HepG2 (cell line): ENCODE results near the gene AVPR2. TPM values are rescaled to one million over a fixed set of nuclear protein-coding genes. Genes with fewer than 3 reads are reported as not detected.

ENCODE experiments used
- ATAC-seq: fragments of 200-7000 bp; cut with Tn5 transposase; 3 replicates; pipeline ENCODE4 v1.9.1; 2020; ENCODE audit warnings: mild to moderate bottlenecking, moderate library complexity
- BruUV-seq: library from RNA; stranded (reverse); fragments of 400-500 nt; replicated peaks from 2 replicates; lab custom pipeline; 2021; lab: Mats Ljungman, UMichigan
- CTCF ChIA-PET: fragments of 300-600 bp; formaldehyde crosslinking; extraction: SDS; loops from one replicate; lab custom pipeline; 2021; ENCODE audit warnings: low total read pairs, inconsistent platforms, low intra/inter-chr PET ratio; lab: Yijun Ruan, JAX
- POLR2A ChIA-PET: fragments of 350-600 bp; sonication (Branson Sonifier 250); formaldehyde crosslinking; loops from one replicate; lab custom pipeline; 2020; ENCODE audit warnings: antibody characterized with exemption, inconsistent platforms; lab: Yijun Ruan, JAX
- DNase-seq: peaks from one replicate; pipeline ENCODE4 v3.0.0-alpha.2; 2015; ENCODE audit warnings: low spot score
- FAIRE-seq: peaks from 3 replicates; lab custom pipeline; 2011; peaks lifted over from hg19 to GRCh38; lab: Jason Lieb, UNC
- H2AFZ ChIP-seq: one replicate; pipeline ENCODE4 v1.6.1; 2011; ENCODE audit warnings: low read length, inconsistent platforms
- H3K27ac ChIP-seq: fragments of 300-600 bp; 3 replicates; pipeline ENCODE4 v1.8.0; 2011; ENCODE audit warnings: mixed run types, mild to moderate bottlenecking, mixed read lengths, low read length, inconsistent platforms; ENCODE audit not compliant: insufficient read depth; ENCODE audit errors: extremely low read length
- H3K27me3 ChIP-seq, 2 experiments: fragments of 200-600 bp in 1 of 2; 2 replicates in 1 of 2; 3 replicates in 1 of 2; pipeline versions ENCODE4 v1.6.0 to v1.8.0; 2011; ENCODE audit warnings: low read length in 2 of 2, mild to moderate bottlenecking in 2 of 2, moderate library complexity in 2 of 2, inconsistent platforms in 1 of 2; ENCODE audit not compliant: insufficient read depth in 2 of 2, control insufficient read depth in 1 of 2
- H3K36me3 ChIP-seq, 2 experiments: fragments of 200-600 bp in 1 of 2; replicated peaks in 1 of 2; 2 replicates in 1 of 2; 3 replicates in 1 of 2; pipeline versions ENCODE4 v1.5.1 to v1.8.0; 2011; ENCODE audit warnings: low read length in 2 of 2, inconsistent platforms in 1 of 2; ENCODE audit not compliant: insufficient read depth in 2 of 2, control insufficient read depth in 1 of 2
- H3K4me1 ChIP-seq: 2 replicates; pipeline ENCODE4 v1.5.1; 2012; ENCODE audit warnings: low read length, inconsistent platforms; ENCODE audit not compliant: insufficient read depth
- H3K4me2 ChIP-seq: 2 replicates; pipeline ENCODE4 v1.6.0; 2011; ENCODE audit warnings: low read depth, low read length, inconsistent platforms
- H3K4me3 ChIP-seq, 3 experiments: fragments of 200-600 bp in 1 of 3; sonication (generic), shearing (Covaris generic) in 1 of 3; replicated peaks in 1 of 3; 2 replicates each; pipeline ENCODE4 v1.5.1; 2011 to 2016; ENCODE audit warnings: low read length in 3 of 3, inconsistent platforms in 2 of 3, low read depth in 2 of 3, mild to moderate bottlenecking in 2 of 3, control low read depth in 1 of 3, mixed read lengths in 1 of 3; ENCODE audit not compliant: insufficient read depth in 1 of 3
- H3K79me2 ChIP-seq: one replicate; pipeline ENCODE4 v1.6.1; 2011; ENCODE audit warnings: low read length, inconsistent platforms; ENCODE audit not compliant: insufficient read depth
- H3K9ac ChIP-seq: 2 replicates; pipeline ENCODE4 v1.6.0; 2011; ENCODE audit warnings: mild to moderate bottlenecking, low read depth, low read length, inconsistent platforms; ENCODE audit not compliant: insufficient read depth
- H3K9me3 ChIP-seq: 2 replicates; pipeline ENCODE4 v1.5.1; 2012; ENCODE audit warnings: mild to moderate bottlenecking, low read length
- H4K20me1 ChIP-seq: 2 replicates; pipeline ENCODE4 v1.6.0; 2011; ENCODE audit warnings: inconsistent platforms, mild to moderate bottlenecking, low read length, moderate library complexity; ENCODE audit not compliant: insufficient read depth
- ARID2 ChIP-seq: sonication (generic); formaldehyde crosslinking; IDR thresholded peaks from 2 replicates; pipeline ENCODE4 v1.8.1; 2022; ENCODE audit warnings: mild to moderate bottlenecking, missing genetic modification reagents, borderline replicate concordance
- MAFF ChIP-seq: IDR thresholded peaks from 2 replicates; pipeline ENCODE4 v1.6.1; 2011; ENCODE audit warnings: low read depth, low read length, improper control_type of control experiment
- RARG ChIP-seq: sonication (generic); formaldehyde crosslinking; IDR thresholded peaks from 2 replicates; pipeline ENCODE4 v1.4.0; 2020; ENCODE audit warnings: low read depth, mild to moderate bottlenecking, missing genetic modification reagents
- SIN3A ChIP-seq: IDR thresholded peaks from 2 replicates; pipeline ENCODE4 v1.6.1; 2011; ENCODE audit warnings: low read depth, mild to moderate bottlenecking, control low read depth, low read length, borderline replicate concordance
- SYNCRIP ChIP-seq: fragments of 200-400 bp; formaldehyde crosslinking; IDR thresholded peaks from 2 replicates; pipeline ENCODE4 v1.6.1; 2018; ENCODE audit warnings: mild to moderate bottlenecking, low read depth, low read length; ENCODE audit not compliant: insufficient read depth
- ZNF225 ChIP-seq: sonication (generic); formaldehyde crosslinking; IDR thresholded peaks from 2 replicates; pipeline ENCODE4 v1.4.0; 2020; ENCODE audit warnings: mild to moderate bottlenecking, missing genetic modification reagents
- ZNF263 ChIP-seq: sonication (generic); formaldehyde crosslinking; IDR thresholded peaks from 2 replicates; pipeline ENCODE4 v1.4.0; 2020; ENCODE audit warnings: missing genetic modification reagents
- ZNF777 ChIP-seq: sonication (generic); formaldehyde crosslinking; IDR thresholded peaks from 2 replicates; pipeline ENCODE4 v1.4.0; 2020; ENCODE audit warnings: missing genetic modification reagents
- WGBS: methylation state at CpG from one replicate; pipeline ENCODE4 v1.1.6; 2017; ENCODE audit warnings: low lambda C conversion rate; 5-methylcytosine and 5-hydroxymethylcytosine counted together
- in situ Hi-C: cut with HindIII; loops from 2 replicates; pipeline ENCODE4 v1.10.0; 2017; ENCODE audit warnings: low pct_unique_long_range_greater_than_20kb; ENCODE audit not compliant: extremely low pct_ligation_motif_present
- intact Hi-C: fragments of 100-400 bp; cut with micrococcal nuclease; formaldehyde crosslinking; loops from one replicate; pipeline ENCODE4 v1.10.0; 2022; ENCODE audit not compliant: unreplicated experiment
- polyA plus RNA-seq, 8 experiments: library from polyadenylated mRNA; depleted of rRNA in 3 of 8; stranded (reverse) in 7 of 8; unstranded in 1 of 8; fragments of >200 nt; fragmentation: Illumina TruSeq in 4 of 8; extraction: Trizol in 4 of 8; gene quantifications; 2 replicates each; pipeline versions ENCODE4 v1.2.1 to v1.2.3, GENCODE V29; 2011 to 2016; ENCODE audit warnings: low read depth in 4 of 8, missing spikeins in 1 of 8, mixed read lengths in 1 of 8; ENCODE audit not compliant: insufficient read depth in 1 of 8
- total RNA-seq, 5 experiments: library from RNA; depleted of rRNA; stranded (reverse); fragments of >200 nt; fragmentation: Illumina TruSeq; extraction: Trizol; gene quantifications; 2 replicates each; pipeline ENCODE4 v1.2.3, GENCODE V29; 2016; ENCODE audit warnings: low read depth in 1 of 5
- TF ChIP-seq, protein P1 (sequence below): sonication (generic); formaldehyde crosslinking; IDR thresholded peaks from 2 replicates; pipeline ENCODE4 v1.8.1; 2023; ENCODE audit warnings: mild to moderate bottlenecking, missing genetic modification reagents, borderline replicate concordance
- TF ChIP-seq, protein P2 (sequence below): sonication (generic); formaldehyde crosslinking; IDR thresholded peaks from 2 replicates; pipeline ENCODE4 v1.4.0; 2020; ENCODE audit warnings: low read depth, mild to moderate bottlenecking, missing genetic modification reagents
- TF ChIP-seq, protein P3 (sequence below): sonication (generic); formaldehyde crosslinking; IDR thresholded peaks from 2 replicates; pipeline ENCODE4 v1.4.0; 2020; ENCODE audit warnings: missing genetic modification reagents, mild to moderate bottlenecking, borderline replicate concordance
- TF ChIP-seq, protein P4 (sequence below): sonication (generic); formaldehyde crosslinking; IDR thresholded peaks from 2 replicates; pipeline ENCODE4 v1.5.1; 2020; ENCODE audit warnings: missing genetic modification reagents, mild to moderate bottlenecking, borderline replicate concordance

Gene AVPR2
- total and polyA plus RNA-seq, 2 of the 13 experiments (the other 11 are each of a cell fraction or from before 2014, with no cell fraction given), result not detected

DNA sequence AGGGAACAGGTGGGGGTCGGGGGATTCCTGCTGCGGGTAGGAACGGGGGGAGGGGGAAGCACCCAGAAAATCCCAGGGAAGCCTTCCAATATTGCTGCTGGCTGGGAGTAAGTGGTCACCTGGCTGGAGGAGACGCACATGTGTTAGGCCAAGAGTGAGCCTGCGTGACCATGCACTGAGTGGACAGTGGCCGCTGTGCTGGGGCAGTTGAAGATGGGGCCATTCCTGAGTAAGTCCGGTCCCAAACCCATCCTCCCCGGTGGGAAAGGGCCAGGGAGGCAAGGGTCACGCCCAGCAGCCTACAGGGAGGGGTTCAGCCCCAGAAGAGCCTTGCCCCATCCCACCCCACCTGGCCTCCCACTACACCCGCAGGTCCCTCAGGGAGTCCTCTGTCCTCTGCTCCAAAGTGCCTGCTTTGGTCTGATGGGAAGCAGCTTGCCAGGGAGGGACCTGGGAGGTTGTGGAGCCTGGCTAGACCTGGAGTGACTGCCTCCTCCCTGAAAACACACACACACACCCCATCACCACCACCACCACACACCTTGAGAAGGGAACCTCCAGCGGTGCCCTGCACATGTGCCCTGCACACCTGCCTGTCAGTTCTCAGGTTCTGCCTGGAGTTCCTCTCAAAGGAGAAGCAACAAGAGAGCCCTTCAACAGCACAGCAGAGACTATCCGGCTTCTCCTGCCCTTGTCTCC, 24.6 kb upstream of the AVPR2 start:
- Histone ChIP-seq H2AFZ (no peak overlapping the region), H3K36me3 (no peaks in the 10 kb centered on the region), H3K9me3 (no peaks in the 10 kb centered on the region), H3K4me1 (peaks cover 51% of the 10 kb centered on the region), H3K27ac (no peak overlapping the region), H3K79me2 (no peaks in the 10 kb centered on the region), H3K9ac (no peak overlapping the region), H3K4me3 (no peak overlapping the region), H4K20me1 (no peaks in the 10 kb centered on the region), H3K4me2 (no peak overlapping the region), H3K27me3 (peaks cover 0 to 3% of the 10 kb centered on the region in 2 experiments; a peak in 1 of 5 replicates)
- no TSS peak for BruUV-seq
- POLR2A ChIA-PET, result no interaction called here
- in situ Hi-C loops (no loop called here), intact Hi-C loops (no loop called here)
- TF ChIP-seq, protein P1, sequence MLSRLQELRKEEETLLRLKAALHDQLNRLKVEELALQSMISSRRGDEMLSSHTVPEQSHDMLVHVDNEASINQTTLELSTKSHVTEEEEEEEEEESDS, result no peak
- TF ChIP-seq SIN3A (no peak), ZNF263 (CRISPR knock-in tag) (no peak)
- FAIRE-seq (no peak), DNase-seq (no peak), ATAC-seq (no peak)
- CTCF ChIA-PET, result no interaction called here
- no CpG with 5 or more reads among the region's 12 CpGs for WGBS

DNA sequence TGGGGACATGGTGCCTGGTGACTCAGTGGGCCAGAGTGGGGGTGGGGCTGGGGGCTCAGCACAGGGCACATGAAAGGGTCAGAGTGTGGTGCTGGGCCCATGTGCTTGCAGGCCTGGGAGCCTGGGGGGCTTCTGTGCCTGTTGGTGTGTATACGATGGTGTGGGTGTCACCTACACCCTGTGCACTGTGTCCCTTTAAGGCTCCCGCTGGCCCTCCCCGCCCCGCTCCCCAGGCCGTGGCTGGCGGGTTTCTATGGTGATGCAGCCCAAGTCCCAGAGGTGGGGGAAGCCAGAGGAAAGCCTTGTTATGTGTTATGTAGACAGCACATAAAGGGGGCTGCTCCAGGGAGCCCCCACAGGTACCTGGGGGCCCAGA, 24.0 kb upstream of the AVPR2 start:
- H3K9me3 ChIP-seq, result no peaks in the 10 kb centered on the region
- ChIA-PET POLR2A (no interaction called here), CTCF (no interaction called here)
- intact Hi-C loops (no loop called here), in situ Hi-C loops (no loop called here)
- no CpG with 5 or more reads among the region's 6 CpGs for WGBS
- no peak for DNase-seq
- no peak overlapping the region for H3K9ac ChIP-seq
- no peak for FAIRE-seq
- no peak overlapping the region for H3K4me3 ChIP-seq
- H3K4me2 ChIP-seq, result no peak overlapping the region
- no peaks in the 10 kb centered on the region for H3K36me3 ChIP-seq
- no TSS peak for BruUV-seq
- H3K27ac ChIP-seq, result no peak overlapping the region
- H3K27me3 ChIP-seq, result peaks cover 0 to 9% of the 10 kb centered on the region in 2 experiments; a peak in 2 of 5 replicates
- no peaks in the 10 kb centered on the region for H3K79me2 ChIP-seq
- no peak overlapping the region for H2AFZ ChIP-seq
- ATAC-seq, result no peak
- peaks cover 51% of the 10 kb centered on the region for H3K4me1 ChIP-seq
- H4K20me1 ChIP-seq, result no peaks in the 10 kb centered on the region
- no peak for TF ChIP-seq ZNF225 (CRISPR knock-in tag)
- no peak for TF ChIP-seq RARG (CRISPR knock-in tag)
- no peak for TF ChIP-seq SYNCRIP
- no peak for TF ChIP-seq ARID2 (CRISPR knock-in tag)
- no peak for TF ChIP-seq MAFF
- TF ChIP-seq, protein P2, sequence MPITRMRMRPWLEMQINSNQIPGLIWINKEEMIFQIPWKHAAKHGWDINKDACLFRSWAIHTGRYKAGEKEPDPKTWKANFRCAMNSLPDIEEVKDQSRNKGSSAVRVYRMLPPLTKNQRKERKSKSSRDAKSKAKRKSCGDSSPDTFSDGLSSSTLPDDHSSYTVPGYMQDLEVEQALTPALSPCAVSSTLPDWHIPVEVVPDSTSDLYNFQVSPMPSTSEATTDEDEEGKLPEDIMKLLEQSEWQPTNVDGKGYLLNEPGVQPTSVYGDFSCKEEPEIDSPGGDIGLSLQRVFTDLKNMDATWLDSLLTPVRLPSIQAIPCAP, result no peak
- TF ChIP-seq, protein P3, sequence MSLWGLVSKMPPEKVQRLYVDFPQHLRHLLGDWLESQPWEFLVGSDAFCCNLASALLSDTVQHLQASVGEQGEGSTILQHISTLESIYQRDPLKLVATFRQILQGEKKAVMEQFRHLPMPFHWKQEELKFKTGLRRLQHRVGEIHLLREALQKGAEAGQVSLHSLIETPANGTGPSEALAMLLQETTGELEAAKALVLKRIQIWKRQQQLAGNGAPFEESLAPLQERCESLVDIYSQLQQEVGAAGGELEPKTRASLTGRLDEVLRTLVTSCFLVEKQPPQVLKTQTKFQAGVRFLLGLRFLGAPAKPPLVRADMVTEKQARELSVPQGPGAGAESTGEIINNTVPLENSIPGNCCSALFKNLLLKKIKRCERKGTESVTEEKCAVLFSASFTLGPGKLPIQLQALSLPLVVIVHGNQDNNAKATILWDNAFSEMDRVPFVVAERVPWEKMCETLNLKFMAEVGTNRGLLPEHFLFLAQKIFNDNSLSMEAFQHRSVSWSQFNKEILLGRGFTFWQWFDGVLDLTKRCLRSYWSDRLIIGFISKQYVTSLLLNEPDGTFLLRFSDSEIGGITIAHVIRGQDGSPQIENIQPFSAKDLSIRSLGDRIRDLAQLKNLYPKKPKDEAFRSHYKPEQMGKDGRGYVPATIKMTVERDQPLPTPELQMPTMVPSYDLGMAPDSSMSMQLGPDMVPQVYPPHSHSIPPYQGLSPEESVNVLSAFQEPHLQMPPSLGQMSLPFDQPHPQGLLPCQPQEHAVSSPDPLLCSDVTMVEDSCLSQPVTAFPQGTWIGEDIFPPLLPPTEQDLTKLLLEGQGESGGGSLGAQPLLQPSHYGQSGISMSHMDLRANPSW (CRISPR knock-in tag), result no peak
- TF ChIP-seq, protein P4, sequence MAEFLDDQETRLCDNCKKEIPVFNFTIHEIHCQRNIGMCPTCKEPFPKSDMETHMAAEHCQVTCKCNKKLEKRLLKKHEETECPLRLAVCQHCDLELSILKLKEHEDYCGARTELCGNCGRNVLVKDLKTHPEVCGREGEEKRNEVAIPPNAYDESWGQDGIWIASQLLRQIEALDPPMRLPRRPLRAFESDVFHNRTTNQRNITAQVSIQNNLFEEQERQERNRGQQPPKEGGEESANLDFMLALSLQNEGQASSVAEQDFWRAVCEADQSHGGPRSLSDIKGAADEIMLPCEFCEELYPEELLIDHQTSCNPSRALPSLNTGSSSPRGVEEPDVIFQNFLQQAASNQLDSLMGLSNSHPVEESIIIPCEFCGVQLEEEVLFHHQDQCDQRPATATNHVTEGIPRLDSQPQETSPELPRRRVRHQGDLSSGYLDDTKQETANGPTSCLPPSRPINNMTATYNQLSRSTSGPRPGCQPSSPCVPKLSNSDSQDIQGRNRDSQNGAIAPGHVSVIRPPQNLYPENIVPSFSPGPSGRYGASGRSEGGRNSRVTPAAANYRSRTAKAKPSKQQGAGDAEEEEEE (CRISPR knock-in tag), result no peak
- TF ChIP-seq ZNF777, result no peak
